HG03045 (cell line): ENCODE data around the gene RETN.
"Not testable (repeated sequence)": the region's sequence is repeated elsewhere in the genome, so short reads cannot be mapped to it uniquely, and the experiment has no call there.

Source experiments
- ATAC-seq: cut with Tn5 transposase; IDR thresholded peaks from one replicate; pipeline ENCODE4 v1.9.1; 2021; ENCODE audit warnings: mild to moderate bottlenecking, moderate library complexity; ENCODE audit not compliant: unreplicated experiment

RETN gene

GRCh38 chr19:7637374-7638256 is 31.2 kb upstream of the RETN start:
- ATAC-seq = peak; percentile 8

- no peak for ATAC-seq
Measured at GRCh38 chr19:7638802-7639465, 29.9 kb upstream of the RETN start.

GRCh38 chr19:7639863-7640348 is 28.9 kb upstream of the RETN start:
- ATAC-seq = no peak

- no peak for ATAC-seq
Measured at GRCh38 chr19:7640803-7641202, 28.0 kb upstream of the RETN start.

GRCh38 chr19:7641290-7642276 is 27.3 kb upstream of the RETN start:
- ATAC-seq = no peak

- no peak for ATAC-seq
Measured at GRCh38 chr19:7642295-7643030, 26.4 kb upstream of the RETN start.

DNA sequence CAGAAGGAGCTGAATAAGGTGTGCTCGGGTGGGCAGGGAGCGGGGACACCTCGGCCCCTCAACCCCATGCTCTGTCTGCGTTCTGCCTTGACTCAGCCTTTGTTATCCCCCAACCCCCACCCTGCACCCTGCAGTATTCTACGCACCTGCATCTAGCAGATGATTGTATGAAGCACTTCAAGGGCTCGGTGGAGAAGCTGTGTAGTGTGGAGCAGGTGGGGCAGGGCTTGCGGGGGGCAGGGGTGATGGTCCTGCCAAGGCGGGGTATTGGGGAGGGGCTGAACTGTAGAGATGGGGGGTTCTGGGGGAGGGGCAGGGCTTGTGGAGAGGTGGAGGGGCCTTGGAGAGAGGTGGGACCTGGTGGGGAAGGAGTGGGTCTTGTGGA is 25.8 kb upstream of the RETN start:
- ATAC-seq = no peak

- ATAC-seq = not testable (repeated sequence)
Measured at GRCh38 chr19:7643629-7644549, 25.0 kb upstream of the RETN start.

GRCh38 chr19:7644550-7644877 is 24.3 kb upstream of the RETN start:
- ATAC-seq = no peak

GRCh38 chr19:7645163-7645562 is 23.7 kb upstream of the RETN start:
- ATAC-seq = no peak

GRCh38 chr19:7645656-7646425 is 23.0 kb upstream of the RETN start:
- ATAC-seq = no peak

DNA sequence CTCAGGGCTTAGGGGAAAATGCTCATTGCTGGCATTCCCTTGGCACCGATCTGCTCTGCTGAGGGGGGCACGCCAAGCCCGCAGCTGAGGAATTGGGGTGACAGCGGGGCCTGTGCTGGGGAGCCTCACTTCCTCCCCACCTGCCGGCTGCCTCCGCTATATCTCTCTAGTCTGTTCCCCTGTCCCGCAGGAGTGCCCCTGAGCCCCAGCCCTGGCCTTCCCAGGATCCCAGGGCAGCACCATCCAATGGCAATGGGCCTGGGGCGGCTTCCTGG is 22.5 kb upstream of the RETN start:
- ATAC-seq = no peak

DNA sequence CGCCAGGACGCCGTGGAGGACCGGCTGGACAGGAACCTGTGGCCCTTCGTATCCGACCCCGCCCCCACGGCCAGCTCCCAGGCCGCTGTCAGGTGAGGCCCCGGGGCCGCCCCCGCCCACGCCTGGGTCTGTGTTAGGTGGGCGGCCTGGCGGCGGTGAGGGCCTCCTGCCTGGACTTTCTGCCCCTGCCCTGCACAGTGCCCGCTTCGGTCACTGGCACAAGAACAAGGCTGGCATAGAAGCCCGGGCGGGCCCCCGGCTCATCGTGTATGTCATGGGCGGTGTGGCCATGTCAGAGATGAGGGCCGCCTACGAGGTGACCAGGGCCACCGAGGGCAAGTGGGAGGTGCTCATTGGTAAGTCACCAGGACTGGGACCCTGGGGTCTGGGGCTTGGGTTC is 21.7 kb upstream of the RETN start:
- no peak for ATAC-seq

- no peak for ATAC-seq
Measured at GRCh38 chr19:7648265-7649014, 20.4 kb upstream of the RETN start.

DNA sequence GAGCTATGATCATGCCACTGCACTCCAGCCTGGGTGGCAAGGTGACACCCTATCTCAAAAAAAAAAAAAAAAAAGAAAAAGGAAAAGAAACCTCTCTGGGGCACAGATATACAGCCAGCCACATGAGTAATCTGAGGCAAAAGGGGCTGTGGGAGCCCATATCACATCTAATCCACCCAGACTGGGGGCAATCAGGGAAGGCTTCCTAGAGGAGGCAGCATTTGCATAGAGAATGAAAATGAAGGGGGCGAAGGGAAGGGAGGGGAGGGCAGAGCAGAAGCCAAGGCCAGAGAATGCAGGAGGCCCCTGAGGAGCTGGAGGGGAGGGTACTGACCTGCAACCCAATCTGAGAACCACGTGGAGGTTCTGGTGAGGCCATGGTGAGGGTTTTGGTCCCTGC is 18.7 kb upstream of the RETN start:
- ATAC-seq = no peak

DNA sequence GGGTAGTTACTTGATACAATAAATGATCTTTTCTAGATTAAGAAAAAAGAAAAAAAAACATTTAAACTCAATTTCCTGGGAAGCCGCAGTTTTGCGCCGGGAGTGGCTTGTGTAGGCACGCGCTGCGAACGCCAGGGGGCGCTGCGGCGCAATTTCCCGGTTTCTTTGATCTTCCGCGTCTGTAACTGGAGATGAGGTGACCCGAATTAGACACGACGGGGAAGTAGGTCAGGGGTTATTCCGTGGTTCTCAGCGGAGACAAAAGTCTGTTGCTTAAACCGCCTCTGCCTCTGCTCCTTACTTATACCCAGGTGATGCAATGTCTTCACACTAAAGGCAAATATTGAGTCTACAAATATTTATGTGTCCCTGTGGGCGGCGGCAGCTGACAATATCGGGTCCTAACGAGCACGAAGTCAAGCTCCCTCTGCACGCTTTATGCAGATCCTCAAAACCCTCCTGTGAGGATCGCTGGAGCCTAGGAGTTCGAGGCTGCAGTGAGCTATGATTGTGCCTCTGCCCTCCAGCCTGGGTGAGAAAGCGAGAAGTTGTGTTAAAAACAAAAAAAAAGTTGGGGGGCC is 16.7 kb upstream of the RETN start:
- ATAC-seq = no peak

DNA sequence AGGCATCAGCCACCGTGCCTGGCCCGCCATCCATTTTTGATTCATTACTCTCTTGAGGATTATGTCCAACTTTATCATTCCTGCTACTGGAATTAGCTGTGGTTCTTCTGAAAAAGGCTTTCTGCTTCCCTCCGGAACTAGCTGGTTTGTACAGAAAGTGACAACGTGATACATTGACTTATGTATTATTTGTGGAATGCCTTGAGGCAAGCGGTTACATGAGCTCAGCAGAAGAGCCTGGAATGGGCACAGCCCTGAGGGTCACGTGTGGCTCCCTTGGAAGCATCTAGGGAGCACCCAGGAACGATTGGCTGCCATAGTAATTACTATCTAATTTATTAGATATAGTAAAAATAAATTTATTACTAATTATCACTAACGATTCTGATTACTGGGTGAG is 14.4 kb upstream of the RETN start:
- no peak for ATAC-seq

DNA sequence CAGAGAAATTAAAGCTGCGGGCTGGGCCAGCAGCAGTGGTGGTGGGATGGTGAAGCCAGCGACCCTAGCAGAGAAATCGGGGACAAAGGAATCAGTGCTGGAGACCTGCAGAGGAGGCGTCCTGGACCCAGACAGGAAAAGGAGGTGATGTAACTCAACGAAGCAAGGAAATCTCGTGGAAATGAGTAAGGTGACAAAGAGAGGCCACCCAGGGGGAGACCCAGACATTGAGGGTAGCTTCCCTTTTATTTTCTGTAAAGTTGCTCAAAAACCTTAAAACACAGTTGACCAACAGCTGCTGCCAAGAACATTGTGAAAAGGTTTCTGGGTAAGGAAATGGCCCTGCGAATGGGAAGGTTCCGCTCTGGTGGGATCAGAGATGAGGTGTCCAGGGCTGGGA is 13.3 kb upstream of the RETN start:
- ATAC-seq = no peak
